HG03432 (cell line): ENCODE data around the gene DDX4.
"Not testable (repeated sequence)": the region's sequence is repeated elsewhere in the genome, so short reads cannot be mapped to it uniquely, and the experiment has no call there.

Source experiments
- ATAC-seq: cut with Tn5 transposase; IDR thresholded peaks from one replicate; pipeline ENCODE4 v1.9.1; 2021; ENCODE audit warnings: mild to moderate bottlenecking, moderate library complexity; ENCODE audit not compliant: unreplicated experiment

The DDX4 gene

GRCh38 chr5:55737793-55738192, at the start of gene DDX4:
TSS of gene DDX4 (plus strand) at chr5:55738061. CDS start at chr5:55738964, 903 bp downstream.
- no peak for ATAC-seq

DNA sequence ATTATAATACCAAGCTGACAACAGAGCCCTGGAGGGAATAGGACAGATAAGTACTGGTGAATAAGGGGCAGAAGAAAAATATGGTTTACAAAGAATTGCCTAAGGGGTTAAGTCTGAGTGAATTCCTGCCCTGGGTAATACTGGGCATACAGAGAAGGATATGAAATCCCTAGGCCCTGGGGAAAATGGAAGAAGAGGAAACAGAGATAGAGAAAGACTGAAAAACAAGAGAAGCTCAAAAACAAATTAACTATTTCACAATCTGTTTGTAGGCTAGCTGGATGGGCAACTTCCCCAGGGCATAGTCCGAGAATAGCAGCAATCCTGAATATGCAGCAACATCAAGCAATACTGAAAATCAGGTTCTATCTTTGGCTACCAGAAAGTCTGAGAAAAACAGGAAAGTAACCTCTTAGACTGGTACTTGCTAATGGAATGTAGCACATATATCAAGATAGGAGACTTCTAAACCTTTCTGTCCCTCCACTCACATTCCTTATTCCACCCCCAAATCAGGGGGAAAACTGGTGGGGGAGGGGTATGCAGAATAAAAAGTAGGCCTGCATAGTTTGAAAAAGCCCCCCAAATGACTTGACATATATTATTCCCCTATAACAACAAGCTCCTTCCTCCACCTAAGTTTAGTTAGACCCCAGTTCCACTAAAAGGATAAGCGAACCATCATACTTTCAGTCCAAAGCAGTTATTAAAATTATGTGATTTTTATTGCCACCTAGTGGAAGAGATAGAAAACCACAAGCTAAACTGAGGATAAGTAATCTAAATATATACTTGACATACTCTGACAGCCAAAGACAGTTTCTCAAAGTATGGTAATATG, 46.4 kb upstream of the DDX4 start:
- ATAC-seq, result no peak

DNA sequence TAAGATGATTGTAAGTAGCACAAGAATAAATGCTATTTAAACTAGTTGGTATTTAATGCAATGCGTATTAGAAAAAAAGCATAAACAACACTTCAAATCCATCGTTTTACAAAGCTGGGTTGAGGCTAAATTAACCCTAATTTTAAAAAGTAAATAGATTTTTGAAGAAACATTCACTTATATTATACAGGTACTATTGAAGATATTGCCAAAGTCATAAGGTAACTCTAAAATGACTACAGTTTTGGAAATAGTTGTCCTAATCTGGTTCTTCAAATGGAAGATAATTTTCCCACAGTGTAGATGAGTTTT, 45.8 kb upstream of the DDX4 start:
- no peak for ATAC-seq

- no peak for ATAC-seq
Observed at GRCh38 chr5:55692509-55692908, 45.4 kb upstream of the DDX4 start.

DNA sequence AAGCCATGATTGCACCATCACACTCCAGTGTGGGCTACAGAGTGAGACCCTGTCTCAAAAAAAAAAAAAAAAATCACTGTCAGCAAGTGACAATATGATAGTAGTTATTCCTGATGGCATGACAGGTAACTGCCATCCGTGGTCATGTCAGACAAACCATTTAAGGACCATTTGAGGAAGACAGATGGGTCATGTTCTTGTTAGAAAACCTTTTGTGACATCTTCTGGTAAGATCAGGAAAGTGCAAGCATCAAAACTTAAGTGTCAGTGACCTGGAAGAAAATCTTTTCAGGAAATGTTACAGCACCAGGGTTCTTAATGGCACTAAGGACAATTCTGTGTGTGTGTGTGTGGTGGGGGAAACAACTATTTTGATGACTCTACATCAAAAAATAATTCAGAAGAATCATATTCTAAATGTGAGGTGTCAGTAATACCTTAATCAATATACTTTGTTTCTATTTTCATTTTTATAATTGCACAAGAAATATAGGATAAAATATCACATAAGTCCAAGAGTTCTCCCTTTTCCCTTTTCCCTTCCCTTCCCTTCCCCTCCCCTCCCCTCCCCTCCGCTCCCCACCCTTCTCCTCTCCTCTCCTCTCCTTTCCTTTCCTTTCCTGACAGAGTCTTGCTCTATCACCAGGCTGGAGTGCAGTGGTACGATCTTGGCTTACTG, 43.6 kb upstream of the DDX4 start:
- ATAC-seq, result no peak

DNA sequence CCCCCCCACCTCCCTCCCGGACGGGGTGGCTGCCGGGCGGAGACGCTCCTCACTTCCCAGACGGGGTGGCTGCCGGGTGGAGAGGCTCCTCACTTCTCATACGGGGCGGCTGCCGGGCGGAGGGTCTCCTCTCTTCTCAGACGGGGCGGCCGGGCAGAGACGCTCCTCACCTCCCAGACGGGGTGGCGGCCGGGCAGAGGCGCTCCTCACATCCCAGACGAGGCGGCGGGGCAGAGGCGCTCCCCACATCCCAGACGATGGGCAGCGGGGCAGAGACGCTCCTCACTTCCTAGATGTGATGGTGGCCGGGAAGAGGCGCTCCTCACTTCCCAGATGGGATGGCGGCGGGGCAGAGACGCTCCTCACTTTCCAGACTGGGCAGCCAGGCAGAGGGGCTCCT, 41.2 kb upstream of the DDX4 start:
- not testable (repeated sequence) for ATAC-seq

DNA sequence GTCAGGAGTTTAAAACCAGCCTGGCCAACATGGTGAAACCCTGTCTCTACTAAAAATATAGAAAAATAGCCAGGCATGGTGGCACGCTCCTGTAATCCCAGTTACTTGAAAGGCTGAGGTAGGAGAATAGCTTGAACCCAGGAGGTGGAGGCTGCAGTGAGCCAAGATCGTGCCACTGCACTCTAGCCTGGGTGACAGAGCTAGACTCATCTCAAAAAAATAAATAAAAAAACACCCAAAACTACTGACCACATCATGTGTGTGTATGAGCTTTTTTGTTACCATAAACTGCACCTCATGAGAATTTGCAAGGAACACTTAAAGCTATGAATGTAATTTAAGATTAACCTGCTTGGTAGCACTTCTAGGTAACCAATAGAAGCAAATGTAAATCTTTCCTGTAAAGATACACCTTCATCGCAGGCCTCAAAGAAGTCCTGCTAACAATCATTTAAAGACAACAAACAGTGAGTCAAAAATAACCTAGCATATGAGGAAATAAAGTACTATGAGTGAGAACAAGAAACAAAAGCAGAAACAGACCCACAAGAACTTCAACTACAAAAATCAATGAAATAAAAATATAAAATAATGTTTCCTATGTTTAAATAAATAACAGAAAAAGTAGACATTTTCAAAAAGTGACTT, 38.7 kb upstream of the DDX4 start:
- ATAC-seq, result peak; percentile 66

GRCh38 chr5:55700745-55701144, 37.1 kb upstream of the DDX4 start:
- ATAC-seq, result no peak

- no peak for ATAC-seq
Observed at GRCh38 chr5:55701462-55702103, 36.3 kb upstream of the DDX4 start.

- ATAC-seq, result peak; percentile 49
Observed at GRCh38 chr5:55702598-55703345, 35.1 kb upstream of the DDX4 start.

GRCh38 chr5:55706230-55706629, 31.6 kb upstream of the DDX4 start:
- no peak for ATAC-seq

- ATAC-seq, result no peak
Observed at GRCh38 chr5:55708732-55709131, 29.1 kb upstream of the DDX4 start.

DNA sequence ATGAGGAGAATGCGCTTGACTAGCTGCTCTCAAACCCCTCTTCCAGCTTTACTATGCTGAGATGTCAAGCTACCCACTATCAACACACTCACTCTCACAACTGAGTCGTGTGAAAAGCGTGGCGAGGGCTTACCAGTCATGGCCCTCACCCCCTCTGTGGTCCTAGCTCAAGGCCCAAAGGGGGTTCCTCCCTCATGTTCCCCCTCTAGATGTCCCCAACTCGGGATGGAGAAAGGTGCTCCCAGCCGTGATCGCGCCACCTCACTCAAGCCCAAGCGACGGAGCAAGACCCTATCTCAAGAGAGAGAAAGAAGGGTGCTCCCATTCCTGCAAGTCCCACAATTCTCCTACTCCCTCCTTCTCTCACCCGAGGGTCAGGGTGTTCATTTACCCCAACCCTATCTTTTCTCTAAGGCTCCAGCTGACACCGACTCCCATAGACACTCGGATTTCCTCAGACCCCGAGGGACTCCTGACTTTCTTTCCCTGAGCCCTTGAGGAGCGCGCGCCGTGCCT, 26.3 kb upstream of the DDX4 start:
- ATAC-seq, result no peak

DNA sequence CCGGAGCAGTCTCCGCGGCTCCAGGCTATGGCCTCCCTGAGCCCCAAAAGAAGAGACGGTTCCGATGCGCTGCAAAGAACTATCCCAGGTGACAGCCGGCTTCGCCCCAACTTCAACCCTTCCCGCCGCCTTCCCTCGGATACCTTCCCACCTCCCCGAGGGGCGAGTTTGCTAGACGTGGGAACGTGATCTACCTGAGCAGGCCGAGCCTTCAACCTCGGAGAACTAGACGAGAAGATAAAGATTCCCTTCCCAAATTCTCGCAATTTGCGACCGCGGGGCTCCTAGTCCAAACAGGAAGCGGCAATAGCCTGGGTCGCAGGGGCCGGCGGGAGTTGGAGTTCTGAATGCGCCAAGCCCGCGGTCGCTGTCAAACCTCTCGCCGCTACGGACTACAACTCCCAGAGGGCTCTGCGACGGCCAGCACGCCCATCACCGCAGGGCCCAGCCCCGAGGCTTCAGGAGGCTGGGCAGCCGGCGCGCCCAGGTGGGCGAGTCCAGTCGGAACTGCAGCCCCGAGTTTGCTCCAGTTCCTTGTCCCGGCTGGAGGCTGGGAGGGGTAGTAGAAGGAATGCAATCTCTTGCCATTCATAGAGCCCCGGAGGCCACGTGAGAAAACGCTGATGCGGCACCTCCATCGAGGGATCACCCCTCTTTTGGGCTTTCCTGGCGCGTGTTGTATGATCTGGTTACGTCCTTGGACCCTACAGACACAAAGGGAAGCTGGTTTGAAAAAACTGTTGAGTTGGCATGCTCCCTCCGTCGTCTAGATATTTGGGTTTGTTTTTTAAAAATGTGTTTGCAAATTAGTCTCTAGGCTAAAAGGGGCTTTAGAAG, 25.6 kb upstream of the DDX4 start, which contains the start of gene SLC38A9:
Gene SLC38A9, minus strand, starts transcription at position 302 of the 837 bp plus-strand sequence. CDS start 14,366 bp downstream, outside the sequence.
- ATAC-seq, result peak; percentile 100

DNA sequence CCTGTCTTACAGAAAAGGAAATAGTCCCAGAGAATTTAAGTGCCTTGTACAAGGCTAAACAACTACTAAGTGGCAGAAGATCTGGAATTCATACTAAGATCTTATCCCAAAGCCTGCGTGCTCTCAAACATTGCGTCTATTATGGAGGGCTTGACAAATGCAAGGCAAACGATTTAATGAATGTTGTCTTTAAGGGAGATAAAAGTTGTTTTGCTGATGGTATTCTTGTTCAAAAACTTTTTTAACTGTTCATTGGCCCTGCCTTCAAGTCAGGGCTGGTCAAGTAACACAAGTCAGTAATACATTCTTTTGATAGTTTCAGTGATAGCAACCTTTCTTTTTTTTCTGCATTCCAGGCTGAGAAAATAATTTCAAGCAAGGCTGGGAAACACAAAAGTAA, 24.0 kb upstream of the DDX4 start:
- no peak for ATAC-seq

- ATAC-seq, result no peak
Observed at GRCh38 chr5:55714339-55714738, 23.5 kb upstream of the DDX4 start.

DNA sequence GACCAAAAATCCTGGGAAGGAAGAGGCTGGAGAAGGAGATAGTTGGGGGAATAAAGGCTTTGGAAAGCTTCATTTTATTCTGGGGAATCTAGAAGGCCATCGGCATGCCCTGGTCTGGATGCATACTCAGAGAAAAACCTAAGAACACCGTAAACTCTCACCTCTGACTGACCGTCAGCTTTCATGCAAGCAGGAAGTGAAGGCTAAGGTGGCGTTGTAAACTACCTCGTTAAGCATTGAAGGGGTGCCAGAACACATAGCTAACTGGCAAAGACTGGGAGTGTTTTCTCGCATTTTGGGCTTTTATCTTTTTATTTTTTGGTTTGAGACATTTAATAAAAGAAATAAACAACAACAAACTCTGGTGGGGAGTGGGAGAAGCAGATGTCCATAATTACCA, 23.1 kb upstream of the DDX4 start:
- no peak for ATAC-seq

DNA sequence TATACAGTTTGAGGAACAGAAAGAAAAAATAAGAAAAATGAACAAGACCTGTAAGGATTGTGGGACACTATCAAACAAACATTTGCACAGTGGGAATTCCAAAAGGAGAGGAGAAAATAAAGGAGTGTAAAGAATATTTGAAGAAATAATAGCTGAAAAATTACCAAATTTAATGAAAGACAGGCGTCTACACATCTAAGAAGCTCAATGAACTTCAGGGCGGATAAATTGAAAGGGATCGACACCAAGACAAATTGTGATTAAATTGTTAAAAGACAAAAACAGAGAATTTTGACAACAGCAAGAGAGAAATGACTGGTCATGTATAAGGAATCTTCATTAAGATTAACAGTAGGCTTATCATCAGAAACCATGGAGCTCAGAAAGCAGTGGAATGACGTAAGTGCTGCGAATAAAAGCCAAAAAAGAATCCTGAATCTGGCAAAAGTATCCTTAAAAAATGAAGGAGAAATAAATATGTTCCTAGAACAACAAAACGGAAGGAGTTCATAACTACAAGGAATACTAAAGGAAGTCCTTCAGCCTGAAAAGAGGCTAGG, 22.3 kb upstream of the DDX4 start:
- ATAC-seq, result no peak

GRCh38 chr5:55719026-55719425, 18.8 kb upstream of the DDX4 start:
- not testable (repeated sequence) for ATAC-seq
